GM12892 (cell line): ENCODE data around the gene FLNA.

Experiments
- POLR2A ChIP-seq: IDR thresholded peaks from 2 replicates; pipeline ENCODE4 v1.6.1; 2011; ENCODE audit warnings: low read depth, low read length, control low read depth
- TAF1 ChIP-seq: IDR thresholded peaks from 2 replicates; pipeline ENCODE4 v1.6.1; 2011; ENCODE audit warnings: low read depth, mild to moderate bottlenecking, control low read depth, low read length, borderline replicate concordance

GRCh38 chrX:154334496-154334895, 39.9 kb downstream of the FLNA start:
- no peak for TF ChIP-seq TAF1
- no peak for TF ChIP-seq POLR2A
